LoVo (cell line): ENCODE measurements around the gene CCBE1.
A peak's percentile ranks its signal among the peaks of the same experiment; 100 is the strongest.
"Not testable (repeated sequence)": the region's sequence is repeated elsewhere in the genome, so short reads cannot be mapped to it uniquely, and the experiment has no call there.

Experiments
- DNase-seq: peaks from one replicate; pipeline ENCODE4 v3.0.0-alpha.2; 2016; ENCODE audit warnings: low spot score

The CCBE1 gene

DNA sequence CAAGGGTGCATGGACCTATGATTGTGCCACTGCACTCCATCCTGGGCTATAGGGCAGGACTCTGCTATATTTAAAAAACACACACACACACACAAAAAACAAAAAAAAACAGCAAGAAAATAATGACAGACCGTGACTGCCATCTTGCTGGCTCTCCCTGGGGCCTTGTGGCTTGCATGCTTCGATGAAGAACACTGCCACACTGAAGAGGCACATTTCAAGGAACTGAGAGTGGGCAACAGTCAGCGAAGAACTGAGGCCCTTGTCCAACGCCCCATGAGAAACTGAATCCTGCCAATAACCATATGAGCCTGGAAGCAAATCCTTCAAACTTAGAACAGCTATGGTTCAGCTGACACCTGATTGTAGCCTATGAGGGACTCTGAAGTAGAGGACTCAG lies 158.1 kb downstream of the CCBE1 start:
- DNase-seq = no peak

DNA sequence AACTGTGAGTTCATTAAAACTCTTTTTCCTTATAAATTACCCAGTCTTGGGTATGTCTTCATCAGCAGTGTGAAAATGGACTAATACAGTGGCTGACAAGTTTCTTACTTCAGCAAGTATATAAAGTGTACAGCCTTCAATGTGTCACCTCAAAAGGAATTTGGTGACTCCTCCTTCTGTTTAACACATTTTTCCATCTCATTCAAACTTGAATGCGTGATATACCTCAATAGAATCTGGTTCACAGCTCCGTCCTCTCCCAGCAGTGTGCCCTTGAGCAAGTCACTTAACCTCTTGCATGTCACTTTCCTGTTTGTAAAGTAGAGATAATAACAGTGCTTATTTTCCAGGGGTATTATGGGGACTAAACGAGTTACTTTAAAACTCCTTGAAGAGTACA lies 159.6 kb downstream of the CCBE1 start:
- DNase-seq = no peak

DNA sequence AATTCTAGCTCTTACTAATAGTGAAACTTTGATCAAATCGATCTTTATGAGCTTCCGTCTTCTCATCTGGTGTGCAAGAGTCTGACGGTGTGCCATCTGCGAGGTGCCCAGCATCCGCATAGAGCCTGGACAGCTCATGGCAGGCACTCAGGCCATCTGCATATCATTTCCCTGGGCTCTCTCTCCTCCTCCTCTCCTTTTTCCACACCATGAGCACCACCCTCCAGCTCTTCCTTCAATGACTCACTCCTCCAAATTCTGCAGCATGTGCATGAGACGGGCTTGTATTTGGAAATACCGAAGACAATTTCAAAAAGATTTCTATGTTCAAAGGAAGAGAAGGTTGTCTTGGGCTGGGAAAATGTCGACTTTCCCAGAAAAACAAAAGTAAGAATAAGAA lies 161.1 kb downstream of the CCBE1 start:
- no peak for DNase-seq

DNA sequence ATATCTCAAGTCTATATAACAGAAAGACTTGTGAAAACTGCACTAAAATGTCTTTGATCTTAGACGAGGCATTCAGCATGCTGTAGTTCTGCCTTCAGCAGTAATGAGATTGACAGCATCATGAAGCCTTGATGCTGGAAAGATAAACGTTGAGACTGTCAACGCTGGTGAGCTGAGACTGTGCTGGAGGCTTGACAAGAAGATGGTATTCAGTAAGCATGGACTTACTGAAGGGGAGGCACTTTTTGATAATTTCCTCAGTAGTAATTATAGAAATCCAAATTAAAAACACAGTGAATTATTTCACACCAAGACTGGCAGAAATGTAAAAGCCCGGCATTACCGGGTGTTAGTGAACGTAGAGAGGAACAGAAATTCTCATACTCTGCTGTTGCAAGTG lies 162.2 kb downstream of the CCBE1 start:
- DNase-seq = no peak

DNA sequence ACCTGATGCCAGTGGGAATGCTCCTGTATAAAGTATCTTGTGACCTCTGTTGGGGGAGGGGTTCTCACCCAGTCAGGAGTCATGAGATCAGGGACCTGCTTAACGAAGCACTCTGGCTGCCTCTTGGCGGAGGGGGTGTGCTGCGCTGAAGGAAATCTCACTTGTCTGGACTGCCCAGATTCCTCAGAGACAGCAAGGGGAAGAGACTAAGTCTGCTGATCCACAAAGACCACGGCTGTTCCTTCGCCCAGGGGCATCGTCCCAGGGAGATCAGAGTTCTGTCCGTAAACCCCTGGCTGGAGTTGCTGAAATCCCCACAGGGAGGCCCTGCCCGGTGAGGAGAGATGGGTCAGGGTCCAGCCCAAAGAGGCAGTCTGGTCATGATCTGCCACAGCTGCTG lies 168.4 kb downstream of the CCBE1 start:
- DNase-seq = no peak

DNA sequence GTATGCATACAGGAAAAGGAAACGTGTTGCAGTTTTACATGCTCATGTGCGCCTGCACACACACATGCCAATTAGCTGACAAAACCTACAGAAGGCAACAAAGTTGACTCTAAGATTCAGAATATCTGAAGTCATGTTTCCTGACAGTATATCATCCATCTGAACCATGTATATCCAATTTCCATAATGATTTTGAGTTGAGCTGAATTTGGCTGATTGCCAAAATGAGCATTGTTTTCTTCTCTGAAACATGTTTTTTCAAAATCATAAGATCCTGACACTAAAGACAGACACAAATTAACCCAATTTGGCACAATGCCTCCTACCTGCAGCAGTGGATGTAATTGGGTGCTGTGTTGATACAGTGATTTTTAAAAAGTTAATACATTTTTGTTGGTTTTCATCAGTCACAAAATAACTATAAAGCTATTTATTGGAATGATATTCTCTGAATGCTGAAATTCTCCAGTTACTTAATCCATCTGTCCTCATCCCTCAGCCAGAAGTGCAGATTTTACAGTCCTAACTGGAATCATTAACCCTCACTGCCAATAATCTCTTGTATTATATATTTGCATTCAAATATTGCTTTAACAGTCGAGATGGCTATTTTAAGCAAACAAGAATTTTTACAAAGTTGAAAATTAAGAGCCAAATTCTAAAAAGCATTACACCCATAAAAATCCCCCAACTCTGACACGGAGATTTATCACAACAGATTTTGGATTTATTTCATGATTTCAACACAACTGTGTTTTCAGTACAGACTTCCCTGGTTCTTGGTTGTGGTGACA lies 176.5 kb downstream of the CCBE1 start:
- DNase-seq = no peak

DNA sequence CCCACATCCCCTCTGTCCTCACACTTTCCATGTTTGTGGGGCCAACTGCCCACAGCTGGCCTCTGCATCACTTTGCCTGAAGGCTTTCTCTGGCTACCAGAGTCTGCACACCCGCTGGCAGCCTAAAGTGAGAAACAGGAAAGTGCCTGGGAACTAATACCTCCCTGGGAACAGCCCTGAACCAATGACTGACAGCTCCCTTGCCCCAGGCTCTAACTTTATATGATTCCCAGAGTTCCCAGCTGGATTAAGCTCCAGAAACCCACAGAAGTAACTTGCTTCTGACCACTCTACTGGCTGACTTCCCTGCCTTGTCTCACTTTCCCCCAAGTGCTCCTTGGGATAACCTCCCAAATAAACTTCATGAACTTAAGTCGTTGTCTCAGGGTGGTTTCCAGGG lies 178.5 kb downstream of the CCBE1 start:
- DNase-seq = no peak

DNA sequence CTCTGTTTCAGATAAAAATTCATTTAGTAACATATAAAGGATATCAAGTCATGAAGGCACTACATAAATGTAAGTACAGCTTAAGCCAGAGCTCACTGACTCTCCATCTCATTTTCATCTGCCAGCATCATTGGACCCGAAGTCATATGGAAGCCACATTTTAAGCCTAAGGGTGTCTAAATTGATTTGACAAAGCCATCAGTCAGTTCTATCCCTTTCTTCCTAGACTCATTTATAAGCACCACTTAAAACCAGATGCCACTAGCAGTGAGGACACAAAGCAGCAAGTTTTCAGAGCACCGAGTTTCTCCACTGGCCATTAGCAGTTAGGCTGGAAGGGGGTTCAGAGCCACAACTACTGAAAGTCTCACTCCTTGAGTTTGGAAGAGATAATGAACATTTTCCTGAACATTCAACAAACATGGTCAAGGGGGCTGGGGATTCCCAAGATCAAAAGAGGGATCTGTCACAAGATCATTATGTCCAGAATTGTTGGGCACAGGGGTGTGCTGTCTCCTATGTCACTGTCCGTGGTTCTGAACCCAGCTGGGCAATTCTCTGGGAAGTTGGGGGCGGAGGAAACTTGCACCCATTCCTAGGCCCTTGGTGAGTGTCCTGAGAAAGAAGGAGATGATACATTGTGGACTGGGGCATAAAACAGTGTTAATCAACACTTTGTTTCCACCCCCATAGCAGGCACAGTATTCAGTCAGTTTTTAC lies 179.6 kb downstream of the CCBE1 start:
- no peak for DNase-seq

DNA sequence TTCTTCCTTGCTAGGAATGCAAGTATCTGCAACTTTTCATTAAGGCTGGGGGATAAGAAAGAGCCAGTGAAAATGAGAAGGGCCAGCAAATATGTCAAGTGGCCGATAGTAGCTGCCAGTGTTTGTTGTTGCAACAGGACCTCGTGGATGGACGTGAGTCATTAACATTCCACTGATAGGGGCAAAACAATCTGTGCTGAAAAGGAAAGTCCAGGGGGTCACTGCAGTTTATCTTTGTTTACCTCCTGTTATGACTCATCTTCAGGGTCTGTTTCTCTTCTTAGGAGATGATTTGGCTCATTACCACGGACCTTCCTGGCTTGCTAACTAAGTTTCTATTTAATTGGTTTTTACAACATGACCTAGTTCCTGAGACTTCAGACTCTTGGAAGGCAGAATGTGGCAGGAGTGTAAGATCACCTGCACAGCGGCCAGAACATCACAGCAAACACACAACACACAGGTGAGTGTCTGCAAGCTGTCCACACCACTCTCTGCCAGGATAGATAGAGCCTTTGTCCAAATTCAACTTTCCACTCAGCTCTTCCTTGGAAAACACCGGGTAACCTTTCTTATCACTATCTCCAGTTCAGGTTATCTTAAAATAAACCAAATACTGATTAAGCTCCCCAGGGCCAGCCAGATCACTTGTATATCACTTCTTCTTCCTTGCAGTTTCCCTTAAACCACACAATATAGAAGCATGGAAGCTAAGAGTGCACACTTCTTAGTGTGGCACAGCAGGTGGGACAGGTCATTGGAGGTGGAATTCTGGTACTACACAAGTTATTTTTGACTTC lies 180.7 kb downstream of the CCBE1 start:
- peak; percentile 72 for DNase-seq

DNA sequence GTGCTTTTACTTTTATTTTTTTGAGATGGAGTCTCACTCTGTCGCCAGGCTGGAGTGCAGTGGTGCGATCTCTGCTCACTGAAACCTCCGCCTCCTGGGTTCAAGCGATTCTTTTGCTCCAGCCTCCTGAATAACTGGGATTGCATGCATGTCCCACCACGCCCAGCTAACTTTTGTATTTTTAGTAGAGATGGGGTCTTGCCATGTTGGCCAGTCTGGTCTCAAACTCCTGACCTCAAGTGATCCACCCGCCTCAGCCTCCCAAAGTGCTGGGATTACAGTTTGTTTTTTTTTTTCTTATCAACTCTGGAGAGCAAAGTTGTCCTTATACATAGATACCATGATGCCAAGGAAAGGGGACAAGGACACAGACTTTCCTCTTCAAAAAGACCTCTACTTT lies 181.3 kb downstream of the CCBE1 start:
- DNase-seq = not testable (repeated sequence)

DNA sequence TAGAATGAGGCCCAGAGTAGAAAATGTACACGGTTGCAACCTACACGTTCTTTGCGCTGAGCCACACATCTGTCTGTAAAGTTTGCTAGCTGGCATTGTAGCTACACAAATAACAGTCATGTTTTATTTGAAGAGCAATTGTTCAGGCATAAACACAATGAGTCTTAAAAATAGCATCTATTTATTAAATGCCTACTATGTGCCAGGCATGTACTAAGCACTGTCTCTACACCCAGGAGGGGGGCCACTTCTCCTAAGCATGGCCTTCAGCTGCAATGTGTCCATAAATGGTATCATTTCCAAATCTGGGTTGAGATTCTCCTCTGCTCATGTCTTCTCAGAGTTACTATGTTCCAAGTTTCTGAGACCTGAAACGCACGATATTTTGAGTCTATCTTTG lies 182.1 kb downstream of the CCBE1 start:
- DNase-seq = no peak

DNA sequence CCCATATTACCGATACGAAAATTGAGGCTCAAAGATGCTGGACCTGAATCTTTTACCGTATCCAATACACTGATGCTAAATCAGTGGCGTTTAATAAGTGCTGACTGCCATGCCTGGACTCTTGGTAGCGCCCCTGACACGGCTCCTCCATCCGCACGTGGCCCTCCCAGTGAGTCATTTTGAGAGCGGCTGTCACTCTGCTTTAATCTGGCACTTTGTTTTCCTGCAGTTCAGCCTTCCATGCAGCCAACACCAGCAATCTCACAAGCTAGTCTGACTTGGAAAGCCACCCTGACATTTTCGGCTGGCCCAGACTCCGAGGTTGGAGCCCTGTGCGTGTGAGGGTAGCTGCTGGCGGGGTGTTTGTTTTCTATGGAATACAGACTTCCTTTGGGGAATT lies 183.0 kb downstream of the CCBE1 start:
- DNase-seq = no peak

DNA sequence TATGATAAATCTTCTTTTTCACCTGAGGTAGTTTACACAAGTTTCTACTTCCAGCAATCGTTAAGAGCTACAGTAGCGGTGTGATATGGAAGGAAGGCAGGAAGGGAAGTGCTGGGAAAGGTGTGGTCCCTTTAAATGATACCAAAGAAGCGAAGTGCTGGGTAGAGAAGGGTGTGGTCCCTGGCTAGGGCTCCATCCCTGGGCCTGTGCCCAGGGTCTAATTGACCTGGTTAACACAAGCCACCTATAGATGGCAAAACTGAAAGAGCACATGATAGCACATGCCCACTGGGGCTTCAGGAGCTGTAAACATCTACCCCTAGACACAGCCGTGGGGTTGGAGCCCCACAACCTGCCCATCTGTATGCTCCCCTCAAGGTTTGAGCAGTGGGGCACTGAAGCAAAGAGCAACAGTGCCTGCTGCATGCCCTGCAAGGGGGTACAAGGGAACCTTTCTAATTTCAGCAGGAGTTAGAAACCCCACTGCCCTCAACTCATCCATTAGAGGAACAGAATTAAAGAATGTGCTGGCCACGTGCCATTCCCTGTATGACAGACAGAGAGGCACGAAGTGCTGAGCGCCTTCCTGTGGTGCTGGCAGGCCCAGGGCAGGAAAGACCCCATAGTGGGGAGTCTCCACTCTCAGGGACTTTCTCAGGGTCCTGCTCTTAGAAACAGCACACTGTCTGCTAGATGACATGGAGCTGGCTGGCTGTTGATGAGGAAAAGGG lies 185.0 kb downstream of the CCBE1 start:
- peak; percentile 13 for DNase-seq

DNA sequence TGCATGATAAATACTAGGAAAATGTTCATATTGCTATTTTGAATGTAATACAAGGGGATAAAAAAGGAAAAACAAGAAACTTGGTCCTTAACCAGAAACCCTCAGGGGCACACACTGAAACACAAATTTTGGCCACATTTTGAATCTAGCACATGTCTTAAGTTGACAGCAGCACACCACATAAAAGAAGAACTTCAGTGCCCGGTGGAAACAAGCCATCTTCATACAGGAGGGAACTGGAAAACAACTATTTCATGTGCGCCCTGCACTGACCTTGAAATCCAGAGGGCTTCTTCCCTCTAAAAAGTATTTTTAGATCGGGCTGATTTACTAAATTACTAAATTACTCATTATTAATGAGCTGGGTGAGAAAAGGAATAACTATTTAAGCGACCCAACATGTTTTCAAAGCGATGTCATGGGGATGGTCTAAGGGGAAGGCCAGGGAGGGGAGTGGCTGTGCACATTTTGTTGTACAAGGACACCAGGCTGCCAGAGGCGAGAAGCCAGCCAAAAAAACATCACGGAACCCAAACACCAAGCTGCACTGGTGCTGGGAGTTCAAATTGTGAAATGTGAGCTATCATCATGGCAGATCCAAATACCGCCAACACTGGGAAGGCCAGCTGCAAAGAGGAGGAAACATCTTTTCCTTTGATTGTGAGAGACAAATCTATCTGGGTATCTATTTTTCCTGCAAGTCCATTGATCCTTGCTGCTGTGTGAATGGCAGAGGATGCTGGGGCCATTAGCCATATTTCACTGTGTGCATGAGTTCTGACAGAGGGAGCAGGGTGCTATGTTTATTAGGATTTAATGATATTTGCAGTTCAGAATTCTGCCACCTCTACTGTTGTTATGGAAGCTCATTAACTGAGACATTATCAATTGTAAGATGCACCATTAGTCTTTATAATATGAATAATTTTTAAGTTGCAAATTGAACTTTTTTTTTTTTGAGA lies 187.5 kb downstream of the CCBE1 start:
- no peak for DNase-seq

DNA sequence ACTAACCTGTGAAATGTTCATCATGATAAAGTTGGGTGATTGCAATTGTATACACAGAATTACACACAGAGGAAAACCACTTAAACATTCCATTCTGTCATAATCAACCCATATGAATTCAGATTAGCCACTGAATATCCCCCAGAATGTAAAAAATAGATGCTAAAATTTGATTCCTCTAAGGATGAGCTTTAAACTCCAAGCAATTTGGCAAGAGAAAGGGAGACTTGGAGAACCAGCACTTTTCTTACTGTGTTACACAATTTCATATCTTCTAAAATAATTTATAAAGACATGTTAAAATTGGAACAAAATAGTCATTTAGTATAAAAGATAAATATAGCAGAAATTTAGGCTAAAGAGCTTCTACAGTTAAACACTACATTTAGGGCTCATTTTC lies 191.9 kb downstream of the CCBE1 start:
- no peak for DNase-seq

DNA sequence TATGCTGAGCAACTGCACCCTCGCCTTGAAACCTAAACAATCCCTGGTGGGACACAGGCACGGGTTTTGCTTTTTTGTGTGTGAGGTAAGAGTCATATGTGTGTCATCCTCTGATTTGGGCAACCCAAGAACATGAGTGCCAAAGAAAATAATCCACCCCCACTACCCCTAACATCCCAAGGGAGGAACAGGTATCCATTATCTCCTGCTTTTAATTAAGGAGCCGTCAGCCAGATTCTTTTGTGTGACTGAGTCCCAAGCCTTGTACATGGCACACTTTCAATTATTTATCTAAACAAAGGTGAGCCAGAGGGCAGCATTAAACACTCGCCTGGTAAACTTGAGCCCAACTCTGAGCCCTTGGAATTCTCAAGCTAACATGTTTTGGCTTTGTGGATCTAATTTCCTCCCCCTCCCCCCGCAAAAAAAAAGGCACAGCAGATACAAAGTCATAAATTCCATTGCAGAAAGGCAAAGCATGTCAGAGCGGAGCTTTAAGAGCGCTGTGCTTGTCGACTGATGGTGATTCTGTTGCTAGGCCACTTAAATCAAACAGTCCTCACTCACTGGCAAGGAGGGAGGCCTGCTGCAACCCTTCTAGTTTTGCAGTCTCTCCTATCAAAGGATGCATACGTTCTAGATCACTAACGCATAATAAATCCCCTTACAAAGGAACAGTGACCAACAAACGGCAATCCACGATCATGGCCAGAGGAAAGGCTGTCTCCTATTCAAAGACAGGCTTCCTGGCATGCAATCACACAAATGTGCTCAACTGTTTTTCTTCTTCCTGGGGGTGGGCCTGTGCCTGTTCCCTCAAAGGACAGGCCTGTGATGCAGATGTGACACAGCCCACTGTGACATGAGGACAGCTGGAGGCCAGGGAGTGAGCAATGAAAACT lies 194.7 kb downstream of the CCBE1 start:
- DNase-seq = no peak

DNA sequence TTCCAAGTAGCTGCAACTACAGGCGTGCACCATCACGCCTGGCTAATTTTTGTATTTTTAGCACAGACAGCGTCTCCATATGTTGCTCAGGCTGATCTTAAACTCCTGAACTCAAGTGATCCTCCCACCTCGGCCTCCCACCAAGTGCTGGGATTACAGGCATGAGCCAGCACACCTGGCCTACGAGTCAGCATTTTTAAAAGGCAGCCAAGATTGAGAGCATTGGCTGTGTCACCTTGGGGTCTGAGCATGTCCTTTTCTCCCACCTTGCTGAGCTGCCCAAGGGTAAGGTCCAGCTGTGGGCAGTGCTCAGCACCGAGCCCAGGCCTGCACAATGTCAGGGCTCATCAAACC lies 195.3 kb downstream of the CCBE1 start:
- DNase-seq = no peak

DNA sequence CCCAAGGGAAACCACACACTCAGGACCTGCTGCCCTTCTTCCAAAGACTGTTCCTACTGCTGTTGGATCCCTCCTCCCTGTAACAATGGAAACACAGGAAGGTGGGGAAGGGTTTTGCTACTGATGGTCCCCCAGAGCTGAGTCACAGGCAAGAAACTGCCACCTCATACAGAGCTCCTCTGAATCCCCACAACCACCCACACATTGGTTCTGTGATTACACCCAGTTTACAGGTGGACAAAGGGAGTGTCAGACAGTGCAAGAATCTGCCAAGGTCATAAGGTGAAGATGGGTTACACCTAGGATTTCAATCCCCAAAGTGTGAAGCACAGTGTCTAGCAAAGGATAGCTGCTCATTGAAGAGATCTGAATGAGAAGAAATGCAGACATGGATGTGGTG lies 196.5 kb downstream of the CCBE1 start:
- no peak for DNase-seq

DNA sequence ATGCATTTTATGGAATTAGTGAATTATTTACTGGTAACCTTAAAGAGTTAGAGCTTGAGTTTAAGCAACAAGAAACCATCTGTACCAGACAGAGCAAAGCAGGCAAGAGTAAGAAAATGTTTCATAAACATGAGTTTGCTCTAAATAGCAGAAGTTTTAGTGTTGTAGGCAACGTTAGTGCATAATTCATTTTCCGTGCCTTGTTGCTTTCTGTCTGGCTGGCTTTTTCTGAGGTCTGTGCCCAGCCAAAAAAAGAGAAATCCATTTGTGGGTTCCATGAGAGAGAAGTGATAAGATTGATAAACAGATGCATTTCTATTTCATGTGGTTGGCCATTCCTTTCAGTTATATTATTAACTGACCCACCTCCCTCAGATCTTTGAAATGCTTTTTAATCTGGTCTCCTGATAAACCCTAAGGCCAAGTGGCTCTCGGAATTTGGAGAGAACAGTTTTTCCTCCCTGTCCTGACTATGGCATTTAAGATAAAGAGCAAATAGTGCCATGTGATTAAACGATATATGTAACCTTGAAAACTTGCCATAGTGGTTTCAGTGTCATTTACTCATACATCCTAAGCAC lies 198.6 kb downstream of the CCBE1 start:
- DNase-seq = no peak
